ENCODE results near the gene MRTFA.

The MRTFA gene

DNA sequence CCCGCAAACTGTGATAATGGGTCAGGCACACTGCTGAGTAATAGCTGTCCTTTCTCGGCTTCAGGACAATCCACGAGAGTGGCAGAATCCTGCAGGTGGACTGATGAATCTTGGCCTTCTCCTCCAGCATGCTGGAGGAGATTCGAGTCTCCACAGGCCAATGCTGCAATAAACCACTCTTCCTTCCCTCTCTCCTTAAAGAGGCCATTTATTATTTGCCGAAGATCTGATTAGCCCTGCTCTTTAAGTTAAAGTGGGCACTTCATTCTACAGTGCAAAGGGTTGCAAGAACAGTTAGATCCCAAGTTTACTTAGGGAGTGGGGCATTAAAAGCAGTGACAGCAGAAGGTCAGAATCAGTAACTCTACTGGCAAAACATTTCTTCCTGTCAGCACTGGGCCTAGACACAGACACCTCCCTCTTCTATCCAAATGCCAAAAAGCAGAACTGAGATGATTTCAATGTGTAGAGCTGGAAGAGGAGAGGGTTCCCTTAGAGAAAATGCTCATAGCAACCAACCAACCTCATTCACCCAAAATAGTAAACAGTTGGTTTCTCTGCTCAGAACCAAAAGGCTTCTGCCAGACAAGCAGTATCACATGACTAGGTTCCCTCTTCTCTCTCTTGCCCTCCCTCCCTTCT lies 144.4 kb downstream of the MRTFA start:
- H3K27me3 ChIP-seq (replicated peaks): no peaks in the 10 kb centered on the region
- peak; percentile 23 for DNase-seq
- in situ Hi-C loops (cut with HindIII; ENCODE audit: low pct_ligation_motif_present, low sequenced_read_pairs): no loop called here
- TF ChIP-seq, protein P1, sequence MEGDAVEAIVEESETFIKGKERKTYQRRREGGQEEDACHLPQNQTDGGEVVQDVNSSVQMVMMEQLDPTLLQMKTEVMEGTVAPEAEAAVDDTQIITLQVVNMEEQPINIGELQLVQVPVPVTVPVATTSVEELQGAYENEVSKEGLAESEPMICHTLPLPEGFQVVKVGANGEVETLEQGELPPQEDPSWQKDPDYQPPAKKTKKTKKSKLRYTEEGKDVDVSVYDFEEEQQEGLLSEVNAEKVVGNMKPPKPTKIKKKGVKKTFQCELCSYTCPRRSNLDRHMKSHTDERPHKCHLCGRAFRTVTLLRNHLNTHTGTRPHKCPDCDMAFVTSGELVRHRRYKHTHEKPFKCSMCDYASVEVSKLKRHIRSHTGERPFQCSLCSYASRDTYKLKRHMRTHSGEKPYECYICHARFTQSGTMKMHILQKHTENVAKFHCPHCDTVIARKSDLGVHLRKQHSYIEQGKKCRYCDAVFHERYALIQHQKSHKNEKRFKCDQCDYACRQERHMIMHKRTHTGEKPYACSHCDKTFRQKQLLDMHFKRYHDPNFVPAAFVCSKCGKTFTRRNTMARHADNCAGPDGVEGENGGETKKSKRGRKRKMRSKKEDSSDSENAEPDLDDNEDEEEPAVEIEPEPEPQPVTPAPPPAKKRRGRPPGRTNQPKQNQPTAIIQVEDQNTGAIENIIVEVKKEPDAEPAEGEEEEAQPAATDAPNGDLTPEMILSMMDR (IDR thresholded peaks at IDR 0.05; ENCODE audit: low read depth, low read length, missing control alignments): no peak
- H3K27ac ChIP-seq: no peak overlapping the region
- peaks cover 2% of the 10 kb centered on the region for H3K36me3 ChIP-seq (replicated peaks)
- no peak overlapping the region for H3K4me3 ChIP-seq (ENCODE audit: low read depth, low read length)

DNA sequence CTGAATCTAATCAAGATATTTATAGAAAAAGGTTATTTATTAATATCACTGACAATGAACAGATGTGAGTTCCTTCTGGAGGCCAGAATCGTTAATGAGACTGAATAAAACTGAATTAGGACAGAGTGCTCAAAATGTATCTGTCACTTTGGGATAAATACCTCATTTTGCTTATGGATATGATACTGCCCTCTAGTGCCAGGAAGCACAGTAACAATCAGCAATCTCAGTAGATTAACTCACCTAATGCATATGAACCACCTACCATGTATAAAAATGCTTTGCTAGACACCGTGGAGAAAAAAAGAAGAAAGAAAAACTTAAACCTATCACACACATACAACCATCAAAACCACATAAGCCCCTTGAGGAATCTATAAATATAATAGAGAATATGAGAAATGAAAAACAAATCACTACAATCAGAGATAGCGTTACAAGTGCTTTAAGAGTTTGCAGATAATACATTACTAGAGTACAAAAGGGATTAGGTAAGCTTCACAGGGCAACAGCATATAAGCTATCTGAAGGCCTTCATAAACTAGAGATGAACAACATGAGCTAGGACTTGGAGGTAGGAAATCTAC lies 148.8 kb downstream of the MRTFA start:
- no peaks in the 10 kb centered on the region for H3K27me3 ChIP-seq (replicated peaks)
- DNase-seq: no peak
- H3K4me3 ChIP-seq (ENCODE audit: low read depth, low read length): no peak overlapping the region
- TF ChIP-seq, protein P1 (IDR thresholded peaks at IDR 0.05; ENCODE audit: low read depth, low read length, missing control alignments): peak; percentile 66
- H3K36me3 ChIP-seq (replicated peaks): peaks cover 2% of the 10 kb centered on the region
- in situ Hi-C loops (cut with HindIII; ENCODE audit: low pct_ligation_motif_present, low sequenced_read_pairs): no loop called here
- no peak overlapping the region for H3K27ac ChIP-seq

DNA sequence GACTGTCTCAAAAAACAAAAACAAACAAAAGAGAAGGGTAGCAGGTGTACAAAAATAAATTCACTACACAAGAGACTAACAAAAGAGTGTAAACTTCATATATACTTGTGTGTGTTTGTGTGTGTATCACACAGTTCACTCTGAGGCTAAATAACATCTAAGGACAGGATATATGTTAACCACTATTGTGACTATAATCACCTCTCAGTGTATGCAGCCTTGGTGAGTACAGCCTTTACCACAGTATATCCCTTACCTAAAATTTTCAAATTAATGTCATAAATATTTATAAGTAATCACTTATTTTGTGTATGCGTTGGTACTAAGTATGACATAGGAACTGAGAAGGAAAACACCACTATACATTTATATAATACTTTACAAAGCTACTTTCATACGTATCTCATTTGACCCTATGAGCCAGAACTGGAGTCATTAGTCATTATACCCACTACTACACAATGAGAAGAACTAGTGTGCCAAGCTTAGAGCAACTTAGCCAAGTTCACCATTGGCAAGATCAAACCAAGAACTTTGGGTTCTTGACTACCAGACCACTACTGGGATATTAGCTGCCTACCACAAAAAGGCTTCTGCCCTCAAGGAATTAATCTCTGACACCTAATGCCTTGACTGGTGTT lies 149.4 kb downstream of the MRTFA start:
- in situ Hi-C loops (cut with HindIII; ENCODE audit: low pct_ligation_motif_present, low sequenced_read_pairs): no loop called here
- Histone ChIP-seq H3K27ac (no peak overlapping the region), H3K4me3 (ENCODE audit: low read depth, low read length) (no peak overlapping the region), H3K36me3 (replicated peaks) (peaks cover 2% of the 10 kb centered on the region), H3K27me3 (replicated peaks) (no peaks in the 10 kb centered on the region)
- TF ChIP-seq, protein P1 (IDR thresholded peaks at IDR 0.05; ENCODE audit: low read depth, low read length, missing control alignments): no peak
- no peak for DNase-seq

DNA sequence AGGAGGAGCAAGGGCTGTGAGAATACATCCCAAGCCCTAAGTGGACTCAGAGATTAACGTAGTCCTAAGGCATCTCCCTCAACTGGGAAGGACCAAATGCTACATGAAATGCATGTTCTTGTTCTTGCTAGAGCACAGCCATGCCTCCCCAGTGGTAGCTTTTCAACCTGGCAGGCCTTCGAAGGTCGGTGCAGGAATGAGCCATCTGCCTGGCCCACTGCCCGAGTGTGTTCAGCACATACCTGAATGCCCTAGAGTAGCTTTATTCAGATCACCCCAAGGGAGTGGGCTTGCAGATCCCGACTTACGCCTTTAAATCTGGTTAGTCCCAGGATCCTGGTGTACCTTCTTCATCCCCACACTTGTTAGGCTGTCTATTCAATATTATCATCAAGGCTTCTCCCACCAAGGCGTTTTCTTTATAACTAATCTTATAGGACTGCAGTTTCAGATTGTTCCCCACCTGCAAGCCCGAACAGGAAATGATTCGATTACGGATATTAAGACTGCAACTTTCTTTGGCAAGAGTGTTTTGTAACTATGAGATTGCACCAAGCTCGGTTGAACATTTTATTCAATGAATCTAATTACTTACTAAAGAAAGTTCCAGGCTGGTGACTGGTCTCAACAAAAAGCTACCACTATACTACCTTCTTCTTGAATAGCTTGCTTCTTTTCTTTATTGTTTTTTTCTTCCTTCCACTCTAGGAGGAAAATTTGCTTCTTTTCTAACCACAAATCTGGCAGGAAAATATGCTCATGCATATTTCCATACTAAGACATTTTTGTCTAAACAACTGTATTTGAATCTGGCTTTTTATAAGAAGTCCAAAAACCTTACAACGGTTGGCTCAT lies 150.5 kb downstream of the MRTFA start:
- DNase-seq: no peak
- TF ChIP-seq, protein P1 (IDR thresholded peaks at IDR 0.05; ENCODE audit: low read depth, low read length, missing control alignments): no peak
- H3K4me3 ChIP-seq (ENCODE audit: low read depth, low read length): no peak overlapping the region
- H3K36me3 ChIP-seq (replicated peaks): peaks cover 2% of the 10 kb centered on the region
- H3K27ac ChIP-seq: no peak overlapping the region
- in situ Hi-C loops (cut with HindIII; ENCODE audit: low pct_ligation_motif_present, low sequenced_read_pairs): no loop called here
- H3K27me3 ChIP-seq (replicated peaks): no peaks in the 10 kb centered on the region

DNA sequence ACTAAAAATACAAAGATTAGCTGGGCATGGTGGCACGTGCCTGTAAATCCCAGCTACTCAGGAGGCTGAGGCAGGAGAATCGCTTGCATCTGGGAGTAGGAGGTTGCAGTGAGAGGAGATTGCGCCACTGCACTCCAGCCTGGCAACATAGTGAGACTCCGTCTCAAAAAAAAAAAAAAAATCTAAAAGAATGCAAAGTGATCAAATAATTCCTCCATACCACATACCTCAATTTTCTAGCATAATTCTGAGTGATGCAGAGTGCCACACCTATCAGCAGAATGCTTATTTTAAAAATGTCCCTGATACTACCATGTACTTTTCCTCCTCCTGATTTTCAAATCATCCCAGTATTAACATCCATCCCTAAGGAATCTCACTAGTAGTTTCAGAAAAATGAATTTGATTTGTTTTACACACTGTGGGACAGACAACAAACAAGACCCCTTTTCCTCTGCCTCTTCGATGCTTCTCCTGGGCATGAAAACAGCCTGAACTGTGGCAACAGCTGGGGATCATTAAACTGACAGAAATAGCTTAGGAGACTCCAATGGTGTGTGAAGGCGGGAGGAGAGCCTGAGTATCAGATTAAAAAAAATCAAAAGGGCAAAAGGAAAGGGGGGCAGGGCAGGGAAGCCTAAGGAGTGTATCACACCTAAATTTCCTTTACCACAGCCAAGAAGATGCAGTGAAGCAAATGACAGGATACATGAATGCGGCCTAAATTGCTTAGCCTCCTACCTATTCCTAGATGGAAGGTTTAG lies 151.4 kb downstream of the MRTFA start:
- in situ Hi-C loops (cut with HindIII; ENCODE audit: low pct_ligation_motif_present, low sequenced_read_pairs): no loop called here
- no peak overlapping the region for H3K4me3 ChIP-seq (ENCODE audit: low read depth, low read length)
- TF ChIP-seq, protein P1 (IDR thresholded peaks at IDR 0.05; ENCODE audit: low read depth, low read length, missing control alignments): no peak
- peaks cover under 1% of the 10 kb centered on the region for H3K36me3 ChIP-seq (replicated peaks)
- no peak for DNase-seq
- no peak overlapping the region for H3K27ac ChIP-seq
- H3K27me3 ChIP-seq (replicated peaks): no peaks in the 10 kb centered on the region

Data from brain microvascular endothelial cell (primary cell).